HL-60 (cell line): ENCODE data around the gene CFAP221.

Source experiments
- DNase-seq, 2 experiments: peaks; one replicate each; pipeline ENCODE4 v3.0.0-alpha.2; 2010 to 2020; ENCODE audit warnings: low read depth in 1 of 2, low spot score in 1 of 2
- H3K27ac ChIP-seq: fragments of 250-450 bp; sonication (Bioruptor Pico); replicated peaks from 2 replicates; pipeline ENCODE4 v1.5.1; 2020; ENCODE audit warnings: mild to moderate bottlenecking, moderate library complexity
- H3K27me3 ChIP-seq: fragments of 250-450 bp; sonication (Bioruptor Pico); 2 replicates; pipeline ENCODE4 v1.5.1; 2021; ENCODE audit warnings: mild to moderate bottlenecking, moderate library complexity; ENCODE audit not compliant: insufficient read depth, poor library complexity, severe bottlenecking
- H3K4me3 ChIP-seq: replicated peaks from 2 replicates; pipeline ENCODE4 v1.5.1; 2011; ENCODE audit warnings: mild to moderate bottlenecking, control low read depth, low read length; ENCODE audit not compliant: insufficient read depth
- GABPA ChIP-seq: IDR thresholded peaks from 2 replicates; pipeline ENCODE4 v1.6.1; 2012; ENCODE audit warnings: low read depth
- POLR2AphosphoS5 ChIP-seq: IDR thresholded peaks from 2 replicates; pipeline ENCODE4 v1.6.1; 2012; ENCODE audit warnings: low read depth
- SPI1 ChIP-seq: IDR thresholded peaks from 2 replicates; pipeline ENCODE4 v1.6.1; 2012; ENCODE audit warnings: low read depth, mild to moderate bottlenecking, borderline replicate concordance
- TF ChIP-seq, protein P1 (sequence below): IDR thresholded peaks from one replicate; pipeline ENCODE4 v1.5.1; 2011; ENCODE audit warnings: low read length, control low read depth, inconsistent platforms; ENCODE audit not compliant: insufficient read depth
- TF ChIP-seq, protein P2 (sequence below): IDR thresholded peaks from 2 replicates; pipeline ENCODE4 v1.6.1; 2012; ENCODE audit warnings: low read depth; ENCODE audit not compliant: insufficient replicate concordance

The CFAP221 gene

DNA sequence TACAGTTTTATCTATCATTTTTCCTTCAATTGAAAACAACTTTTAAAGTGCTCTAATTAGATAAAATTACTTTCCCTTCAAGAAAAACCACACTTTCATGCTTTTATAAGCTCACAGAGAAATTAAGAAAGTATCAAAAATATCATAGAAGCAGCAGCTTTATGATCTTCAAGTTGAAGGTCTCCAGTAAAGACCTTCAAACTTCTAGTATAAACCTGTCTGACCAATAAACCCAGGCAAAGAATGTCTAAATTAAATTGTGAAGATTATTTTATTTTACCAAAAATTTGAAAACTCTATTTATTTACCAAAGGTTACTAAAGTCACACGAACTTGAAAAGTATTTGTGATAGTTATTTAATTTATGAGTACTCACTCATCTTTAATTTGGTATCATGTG is 10.7 kb upstream of the CFAP221 start:
- no peak overlapping the region for H3K4me3 ChIP-seq
- TF ChIP-seq SPI1, result no peak
- no peak for TF ChIP-seq POLR2AphosphoS5
- no peak for TF ChIP-seq GABPA
- TF ChIP-seq, protein P1, sequence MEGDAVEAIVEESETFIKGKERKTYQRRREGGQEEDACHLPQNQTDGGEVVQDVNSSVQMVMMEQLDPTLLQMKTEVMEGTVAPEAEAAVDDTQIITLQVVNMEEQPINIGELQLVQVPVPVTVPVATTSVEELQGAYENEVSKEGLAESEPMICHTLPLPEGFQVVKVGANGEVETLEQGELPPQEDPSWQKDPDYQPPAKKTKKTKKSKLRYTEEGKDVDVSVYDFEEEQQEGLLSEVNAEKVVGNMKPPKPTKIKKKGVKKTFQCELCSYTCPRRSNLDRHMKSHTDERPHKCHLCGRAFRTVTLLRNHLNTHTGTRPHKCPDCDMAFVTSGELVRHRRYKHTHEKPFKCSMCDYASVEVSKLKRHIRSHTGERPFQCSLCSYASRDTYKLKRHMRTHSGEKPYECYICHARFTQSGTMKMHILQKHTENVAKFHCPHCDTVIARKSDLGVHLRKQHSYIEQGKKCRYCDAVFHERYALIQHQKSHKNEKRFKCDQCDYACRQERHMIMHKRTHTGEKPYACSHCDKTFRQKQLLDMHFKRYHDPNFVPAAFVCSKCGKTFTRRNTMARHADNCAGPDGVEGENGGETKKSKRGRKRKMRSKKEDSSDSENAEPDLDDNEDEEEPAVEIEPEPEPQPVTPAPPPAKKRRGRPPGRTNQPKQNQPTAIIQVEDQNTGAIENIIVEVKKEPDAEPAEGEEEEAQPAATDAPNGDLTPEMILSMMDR, result no peak
- TF ChIP-seq, protein P2, sequence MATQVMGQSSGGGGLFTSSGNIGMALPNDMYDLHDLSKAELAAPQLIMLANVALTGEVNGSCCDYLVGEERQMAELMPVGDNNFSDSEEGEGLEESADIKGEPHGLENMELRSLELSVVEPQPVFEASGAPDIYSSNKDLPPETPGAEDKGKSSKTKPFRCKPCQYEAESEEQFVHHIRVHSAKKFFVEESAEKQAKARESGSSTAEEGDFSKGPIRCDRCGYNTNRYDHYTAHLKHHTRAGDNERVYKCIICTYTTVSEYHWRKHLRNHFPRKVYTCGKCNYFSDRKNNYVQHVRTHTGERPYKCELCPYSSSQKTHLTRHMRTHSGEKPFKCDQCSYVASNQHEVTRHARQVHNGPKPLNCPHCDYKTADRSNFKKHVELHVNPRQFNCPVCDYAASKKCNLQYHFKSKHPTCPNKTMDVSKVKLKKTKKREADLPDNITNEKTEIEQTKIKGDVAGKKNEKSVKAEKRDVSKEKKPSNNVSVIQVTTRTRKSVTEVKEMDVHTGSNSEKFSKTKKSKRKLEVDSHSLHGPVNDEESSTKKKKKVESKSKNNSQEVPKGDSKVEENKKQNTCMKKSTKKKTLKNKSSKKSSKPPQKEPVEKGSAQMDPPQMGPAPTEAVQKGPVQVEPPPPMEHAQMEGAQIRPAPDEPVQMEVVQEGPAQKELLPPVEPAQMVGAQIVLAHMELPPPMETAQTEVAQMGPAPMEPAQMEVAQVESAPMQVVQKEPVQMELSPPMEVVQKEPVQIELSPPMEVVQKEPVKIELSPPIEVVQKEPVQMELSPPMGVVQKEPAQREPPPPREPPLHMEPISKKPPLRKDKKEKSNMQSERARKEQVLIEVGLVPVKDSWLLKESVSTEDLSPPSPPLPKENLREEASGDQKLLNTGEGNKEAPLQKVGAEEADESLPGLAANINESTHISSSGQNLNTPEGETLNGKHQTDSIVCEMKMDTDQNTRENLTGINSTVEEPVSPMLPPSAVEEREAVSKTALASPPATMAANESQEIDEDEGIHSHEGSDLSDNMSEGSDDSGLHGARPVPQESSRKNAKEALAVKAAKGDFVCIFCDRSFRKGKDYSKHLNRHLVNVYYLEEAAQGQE, result no peak
- no peak for DNase-seq
- H3K27me3 ChIP-seq, result no peaks in the 10 kb centered on the region
- H3K27ac ChIP-seq, result no peak overlapping the region

DNA sequence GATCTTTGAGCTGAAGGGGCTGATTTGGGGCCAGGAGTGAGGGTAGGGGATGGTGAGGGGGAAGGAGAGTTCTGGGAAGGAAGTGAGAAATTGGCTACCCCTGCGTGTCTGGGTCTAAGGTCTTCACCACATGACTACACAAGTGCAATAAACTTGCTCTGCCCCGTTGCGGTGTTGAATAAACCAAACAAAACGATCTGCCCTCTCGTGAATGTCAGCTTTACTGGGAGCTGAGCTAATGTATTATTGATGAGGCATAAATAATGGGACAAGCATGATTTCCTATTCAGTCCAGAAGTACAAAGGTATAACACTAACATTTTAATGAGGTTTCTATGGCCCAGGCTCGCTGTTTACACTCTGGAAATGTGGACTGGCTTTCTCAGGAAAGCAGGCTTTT is 8.0 kb upstream of the CFAP221 start:
- Histone ChIP-seq H3K4me3 (no peak overlapping the region), H3K27ac (no peak overlapping the region), H3K27me3 (no peaks in the 10 kb centered on the region)
- TF ChIP-seq GABPA, result no peak
- TF ChIP-seq, protein P1, result no peak
- TF ChIP-seq SPI1, result no peak
- TF ChIP-seq POLR2AphosphoS5, result no peak
- TF ChIP-seq, protein P2, result no peak
- DNase-seq, result no peak

DNA sequence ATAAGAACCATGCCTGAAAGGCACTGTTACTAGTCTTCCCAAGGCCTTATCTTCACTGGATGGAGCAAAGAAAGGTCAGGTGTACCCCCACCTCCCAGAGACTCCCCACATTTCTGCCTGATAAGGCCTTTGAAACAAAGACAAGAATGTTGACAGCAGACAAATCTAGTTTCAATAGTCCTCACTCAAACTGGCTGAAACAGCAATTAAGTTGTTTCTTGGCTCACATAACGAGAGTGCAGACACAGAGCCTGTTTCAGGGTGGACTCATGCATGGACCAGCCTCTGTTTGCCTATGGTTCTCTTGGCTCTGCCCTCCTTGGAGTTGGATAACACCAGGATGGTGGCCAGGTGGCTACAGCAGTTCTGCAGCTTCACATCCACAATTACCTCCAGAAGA is 7.5 kb upstream of the CFAP221 start:
- H3K4me3 ChIP-seq, result no peak overlapping the region
- TF ChIP-seq GABPA (no peak), POLR2AphosphoS5 (no peak), SPI1 (no peak)
- TF ChIP-seq, protein P1, result no peak
- TF ChIP-seq, protein P2, result no peak

More for the DNA sequence above, 7.5 kb upstream of the CFAP221 start:
- Histone ChIP-seq H3K27me3 (no peaks in the 10 kb centered on the region), H3K27ac (no peak overlapping the region)
- DNase-seq, result no peak
